Heart left ventricle (tissue), 16 donors: ENCODE results near the gene XG. TPM values are rescaled to one million over a fixed set of nuclear protein-coding genes. Genes with fewer than 3 reads are reported as not detected.
"Not testable (repeated sequence)": the region's sequence is repeated elsewhere in the genome, so short reads cannot be mapped to it uniquely, and the experiment has no call there.

ENCODE experiments used
- ATAC-seq, 4 donors: fragments of 200-7000 bp; cut with Tn5 transposase; one replicate each; pipeline ENCODE4 v1.9.1; 2020 to 2022; ENCODE audit warnings: moderate library complexity in 4 of 4, mild to moderate bottlenecking in 3 of 4, moderate number of reproducible peaks in 1 of 4
- DNase-seq, 5 donors: peaks; one replicate each; pipeline ENCODE4 v3.0.0-alpha.2; 2020
- H3K27ac ChIP-seq, 12 donors: fragments of 200-600 bp; sonication (generic) in 4 of 12; one replicate each; pipeline versions ENCODE4 v1.5.0 to v1.8.0; 2016 to 2022; ENCODE audit warnings: mild to moderate bottlenecking in 2 of 12
- H3K27me3 ChIP-seq, 9 donors: fragments of 200-600 bp; sonication (generic) in 2 of 9; one replicate each; pipeline versions ENCODE4 v1.5.1 to v1.8.0; 2016 to 2022; ENCODE audit warnings: mild to moderate bottlenecking in 3 of 9
- H3K36me3 ChIP-seq, 9 donors: fragments of 200-600 bp; sonication (generic) in 2 of 9; one replicate each; pipeline versions ENCODE4 v1.5.0 to v1.8.0; 2018 to 2022; ENCODE audit warnings: mild to moderate bottlenecking in 2 of 9
- H3K4me1 ChIP-seq, 12 donors: fragments of 200-600 bp; sonication (generic) in 4 of 12; one replicate each; pipeline versions ENCODE4 v1.5.0 to v1.8.0; 2016 to 2022; ENCODE audit warnings: mild to moderate bottlenecking in 3 of 12
- H3K4me3 ChIP-seq, 12 donors: fragments of 200-600 bp; sonication (generic) in 4 of 12; one replicate each; pipeline versions ENCODE4 v1.5.0 to v1.8.0; 2017 to 2022; ENCODE audit warnings: mild to moderate bottlenecking in 9 of 12, moderate library complexity in 4 of 12
- H3K9me3 ChIP-seq, 12 donors: fragments of 200-600 bp; sonication (generic) in 4 of 12; one replicate each; pipeline versions ENCODE4 v1.5.0 to v1.8.0; 2016 to 2022; ENCODE audit warnings: mild to moderate bottlenecking in 1 of 12
- CTCF ChIP-seq, 12 donors: fragments of 200-600 bp; sonication (generic) in 4 of 12; IDR thresholded peaks; one replicate each; pipeline versions ENCODE4 v1.5.0 to v1.8.0; 2018 to 2022; ENCODE audit warnings: antibody characterized with exemption in 12 of 12, mild to moderate bottlenecking in 5 of 12
- POLR2A ChIP-seq, 2 donors: fragments of 450-650 bp; IDR thresholded peaks; one replicate each; pipeline ENCODE4 v1.6.1; 2017; ENCODE audit warnings: antibody characterized with exemption in 2 of 2, mild to moderate bottlenecking in 2 of 2, moderate library complexity in 2 of 2
- WGBS, 4 donors: extraction: QIAGEN DNeasy Blood & Tissue Kit in 2 of 4; methylation state at CpG; one replicate each; pipeline versions ENCODE4 v1.1.5 to v1.1.7; 2013 to 2018; 5-methylcytosine and 5-hydroxymethylcytosine counted together
- intact Hi-C, 10 donors: fragments of 100-400 bp; cut with DNase I; formaldehyde crosslinking; loops; one replicate each; pipeline versions ENCODE4 v1.11.1 to v1.14.2; 2022
- polyA plus RNA-seq, 2 donors: library from polyadenylated mRNA; stranded (reverse); fragments of 200-250 nt; gene quantifications; one replicate each; pipeline ENCODE4 v1.2.3, GENCODE V29; 2013
- total RNA-seq, 9 donors: library from RNA; depleted of rRNA in 2 of 9; stranded (reverse); fragments of >200 nt in 2 of 9; fragmentation: NEBNext Ultra II Directional in 3 of 9; extraction: Animal tissue kit (Norgen Biotek cat#: 25700) in 3 of 9; gene quantifications; one replicate each; pipeline versions ENCODE4 v1.1.0 to v1.2.4, GENCODE V29; 2016 to 2023
- donor health status: ischemic (EF 13 %, LVEDD 7.1; RV severe dilation, severe dysfunction).
- donor health status: healthy with polysubstance abuse.
- donor health status: DM: no; HTN: yes; CAD: no.
- donor health status: DM: no; HTN: no; CAD: no.
- donor health status: ischemic (EF 25% LVEDD 6.9; RV normal size, moderate dysfunction).
- donor health status: ischemic (EF 25% LVEDD 5.7; RV mildly dilated, moderate dysfunction).
- donor health status: healthy.
- donor health status: DM: yes; HTN: yes; CAD: no.
- donor health status: ischemic (EF 35%, LVEDD 5.7; RV mildly dilated, moderate dysfunction).
- donor health status: nonischemic (EF 11% LVEDD 7.7; RV severe dilation, severe dysfunction).
- donor health status: DM: yes; HTN: yes; CAD: no.
- donor health status: PGD.
- donor health status: ischemic (EF 29% LVEDD 5.4; RV normal size, mild dysfunction).
- donor health status: nonischemic (EF 23%, LVEDD 6.1; RV moderate dilation, normal function).

XG gene
- total and polyA plus RNA-seq, 11 donors, result 0.06 to 0.85 (median 0.54) TPM; not detected in 3

- H3K9me3 ChIP-seq, H3K4me3 ChIP-seq, intact Hi-C loops, H3K36me3 ChIP-seq, H3K27me3 ChIP-seq, H3K4me1 ChIP-seq: not testable (repeated sequence)
- 43 to 72% (median 62%) methylated on average over 5 to 20 of the region's 20 CpGs for WGBS, 4 donors
- DNase-seq (peak; percentile 23 to 72 (median 51)), ATAC-seq (peak; percentile 47 to 95 (median 81))
- peak overlapping the region in 3 of 12 donors; percentile 19 to 64 (median 45) for H3K27ac ChIP-seq
These were observed 53.0 kb downstream of the XG start for GRCh38 chrX:2804858-2805257.

- intact Hi-C loops, result loop anchor here in 7 of 10 donors (5.0 to 10.0 kb wide), 7 partner anchors 106 to 1356 kb away; partner anchors contain the start of gene ASMTL (in 1 of the 7)
- WGBS, 4 donors, result 73 to 80% (median 78%) methylated on average over 5 of the region's 5 CpGs
- DNase-seq (no peak), ATAC-seq (no peak)
- Histone ChIP-seq H3K4me1 (peaks cover 0 to 4% (median 0%) of the 10 kb centered on the region in 12 donors), H3K36me3 (no peaks in the 10 kb centered on the region), H3K4me3 (no peak overlapping the region), H3K9me3 (no peaks in the 10 kb centered on the region), H3K27ac (no peak overlapping the region), H3K27me3 (peaks cover 0 to 15% (median 0%) of the 10 kb centered on the region in 9 donors)
- TF ChIP-seq CTCF (IDR thresholded peaks at IDR 0.05), result no peak
- TF ChIP-seq POLR2A (IDR thresholded peaks at IDR 0.05), result no peak
These were observed 59.4 kb downstream of the XG start for GRCh38 chrX:2811271-2811670.

- peak in 3 of 5 donors; percentile 16 to 39 (median 18) for DNase-seq
- not testable (repeated sequence) for H3K4me1 ChIP-seq, H3K9me3 ChIP-seq, H3K27ac ChIP-seq, H3K36me3 ChIP-seq
- 22 to 34% (median 30%) methylated on average over 13 to 16 of the region's 16 CpGs for WGBS, 4 donors
- intact Hi-C loops, result loop anchor here in 8 of 10 donors (1.0 to 10.0 kb wide), 9 partner anchors 108 to 1358 kb away; partner anchors contain the start of gene ASMTL (in 1 of the 8)
- peaks cover 0 to 17% (median 0%) of the 10 kb centered on the region in 9 donors for H3K27me3 ChIP-seq
- H3K4me3 ChIP-seq, result peak overlapping the region in 1 of 12 donors; percentile 20
- peak in 2 of 4 donors; percentile 50 to 82 for ATAC-seq
- TF ChIP-seq CTCF (IDR thresholded peaks at IDR 0.05), result peak; percentile 19 to 66 (median 54)
These were observed 60.5 kb downstream of the XG start for GRCh38 chrX:2812161-2812907.

GRCh38 chrX:2817036-2817435 lies 65.2 kb downstream of the XG start:
- intact Hi-C loops, result loop anchor here in 3 of 10 donors (10.0 kb wide), 4 partner anchors 112 to 1362 kb away; partner anchors contain the start of gene ASMTL (in 1 of the 3)
- no peak for TF ChIP-seq POLR2A (IDR thresholded peaks at IDR 0.05)
- no peak for TF ChIP-seq CTCF (IDR thresholded peaks at IDR 0.05)

More at GRCh38 chrX:2817036-2817435, 65.2 kb downstream of the XG start:
- H3K27ac ChIP-seq, result no peak overlapping the region
- no peaks in the 10 kb centered on the region for H3K36me3 ChIP-seq
- DNase-seq (no peak), ATAC-seq (no peak)
- no peaks in the 10 kb centered on the region for H3K9me3 ChIP-seq
- peaks cover 0 to 4% (median 0%) of the 10 kb centered on the region in 12 donors for H3K4me1 ChIP-seq
- peaks cover 0 to 15% (median 0%) of the 10 kb centered on the region in 9 donors for H3K27me3 ChIP-seq
- no peak overlapping the region for H3K4me3 ChIP-seq
- 71 to 82% (median 79%) methylated on average over 2 of the region's 2 CpGs for WGBS, 4 donors
